HG02852 (cell line): ENCODE measurements around the gene SMARCE1.

Source experiments
- ATAC-seq: cut with Tn5 transposase; IDR thresholded peaks from one replicate; pipeline ENCODE4 v1.9.1; 2021; ENCODE audit warnings: mild to moderate bottlenecking, moderate library complexity; ENCODE audit not compliant: unreplicated experiment

Gene SMARCE1

GRCh38 chr17:40613467-40614154, 34.0 kb downstream of the SMARCE1 start:
- no peak for ATAC-seq

- no peak for ATAC-seq
Measured at GRCh38 chr17:40612599-40613244, 34.9 kb downstream of the SMARCE1 start.

GRCh38 chr17:40611840-40612474, 35.7 kb downstream of the SMARCE1 start:
- ATAC-seq: no peak

GRCh38 chr17:40610359-40610758, 37.3 kb downstream of the SMARCE1 start:
- ATAC-seq: no peak

- no peak for ATAC-seq
Measured at GRCh38 chr17:40608061-40608581, 39.5 kb downstream of the SMARCE1 start.

GRCh38 chr17:40607641-40608040, 40.0 kb downstream of the SMARCE1 start:
- no peak for ATAC-seq

- ATAC-seq: no peak
Measured at GRCh38 chr17:40606548-40607353, 40.9 kb downstream of the SMARCE1 start.

GRCh38 chr17:40605306-40605705, 42.3 kb downstream of the SMARCE1 start:
- ATAC-seq: no peak

- no peak for ATAC-seq
Measured at GRCh38 chr17:40604327-40605080, 43.1 kb downstream of the SMARCE1 start.

GRCh38 chr17:40602445-40603443, 44.9 kb downstream of the SMARCE1 start:
- ATAC-seq: no peak

- no peak for ATAC-seq
Measured at GRCh38 chr17:40600486-40601046, 47.1 kb downstream of the SMARCE1 start.

- ATAC-seq: no peak
Measured at GRCh38 chr17:40599468-40599763, 48.2 kb downstream of the SMARCE1 start.

- peak; percentile 57 for ATAC-seq
Measured at GRCh38 chr17:40598619-40599467, 48.8 kb downstream of the SMARCE1 start.

- no peak for ATAC-seq
Measured at GRCh38 chr17:40598301-40598618, 49.4 kb downstream of the SMARCE1 start.

GRCh38 chr17:40597556-40598300, 49.9 kb downstream of the SMARCE1 start:
- no peak for ATAC-seq

GRCh38 chr17:40597156-40597555, 50.5 kb downstream of the SMARCE1 start:
- ATAC-seq: no peak

GRCh38 chr17:40596261-40596919, 51.2 kb downstream of the SMARCE1 start:
- ATAC-seq: no peak
